Right renal pelvis (tissue), 4 donors: ENCODE data around the gene OSTN. TPM values are rescaled to one million over a fixed set of nuclear protein-coding genes. Genes with fewer than 3 reads are reported as not detected.
"Not testable (repeated sequence)": the region's sequence is repeated elsewhere in the genome, so short reads cannot be mapped to it uniquely, and the experiment has no call there.

Experiments used
- DNase-seq, 4 donors: peaks; one replicate each; pipeline ENCODE4 v3.0.0-alpha.2; 2013; ENCODE audit warnings: low read depth in 4 of 4, low spot score in 3 of 4, missing footprints in 1 of 4
- polyA plus RNA-seq, 4 donors: library from polyadenylated mRNA; unstranded; fragments of 120-200 nt; gene quantifications; one replicate each; pipeline ENCODE4 v1.2.1, GENCODE V29; 2013; ENCODE audit not compliant: insufficient read length in 4 of 4

The OSTN gene
- polyA plus RNA-seq, 4 donors: 8.7 to 19.2 (median 11.4) TPM

GRCh38 chr3:191261304-191261638, 62.2 kb downstream of the OSTN start:
- DNase-seq: no peak

DNA sequence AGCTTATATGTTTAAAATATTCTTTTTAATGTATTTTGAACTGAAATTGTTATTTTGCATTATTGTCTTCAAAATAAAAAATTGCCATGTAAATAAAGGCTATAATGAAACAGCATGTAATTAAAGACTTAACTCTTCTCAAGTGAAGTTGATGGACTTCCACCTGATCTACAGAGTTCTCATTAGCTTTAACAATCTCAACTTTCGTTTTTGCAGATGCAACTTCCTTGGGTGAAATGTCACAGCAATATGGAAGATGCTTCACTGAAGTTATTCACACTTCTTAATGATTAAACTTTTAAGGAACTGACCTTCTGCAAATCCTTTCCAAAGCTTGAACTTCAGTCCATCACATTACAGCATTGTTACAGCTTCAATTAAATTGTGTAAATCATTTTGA, 63.6 kb downstream of the OSTN start:
- no peak for DNase-seq

DNA sequence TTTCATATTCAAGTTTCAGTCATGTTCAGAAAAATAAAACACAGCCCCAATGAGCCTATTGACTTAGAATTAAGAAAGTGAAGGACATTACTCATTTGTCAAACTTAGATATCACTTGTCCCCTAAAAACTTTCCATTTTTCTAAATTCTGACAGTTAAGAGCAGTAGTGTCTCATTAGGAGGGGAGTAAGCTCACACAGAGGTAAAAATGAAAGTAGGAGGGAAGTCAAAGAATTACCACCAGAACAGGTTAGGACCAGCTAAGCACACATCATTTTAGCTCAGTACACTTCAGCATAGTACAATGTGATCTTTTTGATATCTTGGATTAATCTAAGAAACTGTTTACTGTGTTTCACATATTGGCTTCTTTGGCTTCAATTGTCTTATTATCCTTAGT, 64.3 kb downstream of the OSTN start:
- no peak for DNase-seq

DNA sequence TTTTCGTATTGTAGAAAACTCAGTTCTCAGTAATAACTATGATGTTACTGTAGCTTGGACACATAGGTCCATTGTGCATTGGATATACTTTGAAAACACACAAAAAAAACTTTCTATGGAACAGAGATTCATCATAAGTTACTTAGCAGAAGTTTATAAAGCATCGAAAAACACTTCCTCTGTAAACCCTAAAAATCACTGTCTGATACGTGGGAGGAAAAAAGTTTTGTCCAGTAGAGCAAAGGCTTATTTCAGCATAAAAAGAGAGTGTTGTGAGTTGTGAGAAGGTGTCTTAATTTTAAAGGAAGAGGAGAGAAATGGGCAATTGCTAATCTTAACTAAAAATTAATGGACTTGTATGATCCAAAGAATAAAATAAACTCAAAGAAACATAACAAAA, 64.8 kb downstream of the OSTN start:
- DNase-seq: no peak

DNA sequence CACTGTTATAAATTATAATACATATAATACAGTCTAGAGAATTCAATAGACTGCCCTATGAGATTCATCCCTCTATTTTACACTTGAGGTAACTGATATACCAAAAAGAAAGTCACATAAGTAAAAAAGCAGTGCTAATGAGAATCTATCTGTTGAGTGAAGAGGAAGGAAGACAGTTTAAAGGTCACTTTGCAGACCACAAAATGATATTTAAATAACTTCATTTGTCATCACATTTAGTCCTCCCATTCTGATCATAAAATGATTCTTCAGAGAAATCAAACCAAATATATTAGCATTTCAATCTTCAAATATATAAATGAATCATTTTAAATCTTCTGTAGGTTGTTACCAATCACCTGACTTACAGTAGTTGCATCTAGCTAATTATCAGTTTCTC, 69.7 kb downstream of the OSTN start:
- DNase-seq: no peak

GRCh38 chr3:191269289-191270085, 70.4 kb downstream of the OSTN start:
- no peak for DNase-seq

DNA sequence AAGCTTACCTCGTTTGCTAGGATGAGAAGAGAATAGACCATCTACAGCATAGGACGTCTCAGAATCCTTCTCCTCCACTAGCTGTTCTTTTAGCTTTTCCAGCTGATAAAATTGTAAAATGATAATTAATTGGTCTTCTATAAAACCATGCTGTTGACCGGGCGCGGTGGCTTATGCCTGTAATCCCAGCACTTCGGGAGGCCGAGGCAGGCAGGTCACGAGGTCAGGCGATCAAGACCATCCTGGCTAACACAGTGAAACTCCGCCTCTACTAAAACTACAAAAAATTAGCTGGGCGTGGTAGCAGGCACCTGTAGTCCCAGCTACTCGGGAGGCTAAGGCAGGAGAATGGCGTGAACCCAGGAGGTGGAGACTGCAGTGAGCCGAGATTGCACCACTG, 76.2 kb downstream of the OSTN start:
- not testable (repeated sequence) for DNase-seq

GRCh38 chr3:191275751-191276150, 76.7 kb downstream of the OSTN start:
- no peak for DNase-seq

- DNase-seq: no peak
Measured at GRCh38 chr3:191280111-191280510, 81.1 kb downstream of the OSTN start.

DNA sequence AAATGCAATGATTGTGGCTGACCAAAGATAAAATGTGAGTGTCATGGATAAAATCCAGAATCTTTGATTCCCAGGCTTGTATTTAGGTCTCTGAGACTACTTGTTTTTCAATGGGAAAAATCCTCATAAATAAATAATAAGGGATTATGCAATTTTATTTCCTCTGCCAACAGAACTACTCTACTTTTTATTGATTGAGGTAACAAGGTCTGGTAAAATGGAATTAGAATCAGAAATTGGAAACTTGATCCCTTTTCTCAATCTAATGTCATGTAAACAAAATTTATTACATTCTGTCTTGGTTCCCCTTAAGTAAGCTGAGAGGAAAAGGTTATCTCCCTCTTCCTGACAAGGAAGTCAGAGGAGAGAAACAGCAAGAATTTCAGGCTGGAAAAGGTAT, 81.8 kb downstream of the OSTN start:
- DNase-seq: no peak

GRCh38 chr3:191282251-191283185, 83.5 kb downstream of the OSTN start:
- no peak for DNase-seq

- no peak for DNase-seq
Measured at GRCh38 chr3:191283400-191283799, 84.4 kb downstream of the OSTN start.

- no peak for DNase-seq
Measured at GRCh38 chr3:191290311-191291025, 91.4 kb downstream of the OSTN start.

- DNase-seq: no peak
Measured at GRCh38 chr3:191292243-191293015, 93.4 kb downstream of the OSTN start.

DNA sequence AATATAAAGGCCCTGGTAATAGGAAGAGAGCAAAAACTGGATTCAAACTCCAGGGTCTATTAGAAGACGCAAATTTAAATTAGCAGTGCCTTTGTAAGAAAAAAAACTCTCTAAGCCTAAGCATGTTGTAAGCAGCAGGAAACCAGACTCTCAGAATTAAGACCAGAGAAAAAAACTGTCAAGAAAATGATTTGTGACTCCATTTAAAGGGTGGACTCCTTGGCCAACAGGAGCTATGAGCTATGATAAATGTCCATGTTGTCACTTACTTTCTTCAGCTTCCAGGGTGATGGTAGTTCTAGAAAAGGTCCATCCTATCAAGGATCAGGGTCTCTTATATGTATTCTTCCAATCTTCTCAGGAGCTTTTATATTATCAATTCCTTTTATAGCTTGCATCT, 95.2 kb downstream of the OSTN start:
- DNase-seq: no peak

DNA sequence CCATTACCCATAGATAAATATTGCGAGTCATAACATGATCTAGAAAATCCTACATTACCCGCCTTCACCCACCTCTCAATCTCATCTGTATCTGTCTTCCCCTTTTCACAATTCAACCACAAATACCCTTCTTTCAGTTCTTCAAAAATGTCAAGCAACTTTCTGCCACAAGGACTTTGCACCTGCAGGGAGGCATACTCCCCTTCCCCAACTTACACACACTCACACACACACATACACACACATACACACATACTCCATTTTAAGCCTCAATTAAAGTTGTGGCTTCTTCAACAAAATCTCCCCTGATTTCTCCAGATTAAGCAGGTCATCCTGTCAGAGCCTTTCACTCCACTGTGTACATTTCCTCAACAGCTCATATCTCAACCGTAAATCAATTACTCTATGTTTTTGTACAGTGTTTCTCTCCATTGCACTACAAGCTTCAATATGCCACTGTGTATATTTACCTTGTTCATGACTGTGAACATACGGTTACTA, 97.0 kb downstream of the OSTN start:
- DNase-seq: no peak

GRCh38 chr3:191298846-191299245, 99.8 kb downstream of the OSTN start:
- no peak for DNase-seq

- no peak for DNase-seq
Measured at GRCh38 chr3:191300422-191300821, 101.4 kb downstream of the OSTN start.

DNA sequence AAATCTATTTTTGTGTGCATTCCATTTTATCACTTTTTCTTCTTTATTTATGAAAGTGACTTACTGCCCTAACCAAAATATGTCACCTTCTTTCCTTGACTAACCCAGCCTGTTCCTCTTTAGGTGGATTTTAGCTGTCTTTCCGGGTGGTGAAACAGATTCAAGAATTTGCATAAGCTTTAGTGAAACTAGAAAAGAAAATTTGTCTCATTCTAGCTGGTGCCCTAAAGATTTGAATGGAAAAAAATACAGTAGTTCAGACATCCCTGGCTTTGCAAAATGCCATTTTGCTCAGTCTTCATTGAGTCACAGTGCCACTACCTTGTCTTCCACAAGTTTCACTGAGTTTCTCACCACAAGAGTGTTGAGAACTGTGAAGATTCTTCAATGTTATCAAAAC, 102.0 kb downstream of the OSTN start:
- no peak for DNase-seq

- no peak for DNase-seq
Measured at GRCh38 chr3:191301782-191302411, 102.9 kb downstream of the OSTN start.
